Astrocyte of the cerebellum (primary cell): ENCODE data around the gene VEGFA.
A peak's percentile ranks its signal among the peaks of the same experiment; 100 is the strongest.

Experiments
- DNase-seq: peaks from one replicate; pipeline ENCODE4 v3.0.0-alpha.2; 2011; ENCODE audit warnings: low read depth
- H3K4me3 ChIP-seq: 2 replicates; pipeline ENCODE4 v1.5.1; 2011; ENCODE audit warnings: mild to moderate bottlenecking, low read depth, low read length, moderate library complexity
- CTCF ChIP-seq: IDR thresholded peaks from 2 replicates; pipeline ENCODE4 v1.5.1; 2012; ENCODE audit warnings: low read length, low read depth, moderate library complexity, mild to moderate bottlenecking; ENCODE audit errors: missing control alignments
- in situ Hi-C: cut with HindIII; loops from 2 replicates; pipeline ENCODE4 v1.10.0; 2017; ENCODE audit warnings: low sequenced_read_pairs

VEGFA gene

GRCh38 chr6:43806043-43806757 lies 36.2 kb downstream of the VEGFA start:
- no peak for DNase-seq
- no peak for TF ChIP-seq CTCF
- in situ Hi-C loops = no loop called here
- H3K4me3 ChIP-seq = no peak overlapping the region

GRCh38 chr6:43806758-43807227 lies 36.8 kb downstream of the VEGFA start:
- in situ Hi-C loops = no loop called here
- TF ChIP-seq CTCF = no peak

GRCh38 chr6:43807228-43808061 lies 37.4 kb downstream of the VEGFA start:
- no peak overlapping the region for H3K4me3 ChIP-seq
- TF ChIP-seq CTCF = no peak
- in situ Hi-C loops = no loop called here
- no peak for DNase-seq

More at GRCh38 chr6:43806758-43807227, 36.8 kb downstream of the VEGFA start:
- no peak for DNase-seq
- H3K4me3 ChIP-seq = no peak overlapping the region

- no peak overlapping the region for H3K4me3 ChIP-seq
- in situ Hi-C loops = no loop called here
- DNase-seq = no peak
- TF ChIP-seq CTCF = no peak
Observed at GRCh38 chr6:43808412-43808811, 38.4 kb downstream of the VEGFA start.

GRCh38 chr6:43809417-43810305 lies 39.6 kb downstream of the VEGFA start:
- H3K4me3 ChIP-seq = no peak overlapping the region
- in situ Hi-C loops = no loop called here
- peak; percentile 29 for DNase-seq
- TF ChIP-seq CTCF = no peak

GRCh38 chr6:43810965-43811732 lies 41.1 kb downstream of the VEGFA start:
- in situ Hi-C loops = no loop called here
- TF ChIP-seq CTCF = no peak
- H3K4me3 ChIP-seq = no peak overlapping the region
- no peak for DNase-seq
